Stimulated activated CD8-positive, alpha-beta memory T cell treated with anti-CD3 and anti-CD28 coated beads, Interleukin-4, amount 100 ng/mL, for 24 hours (primary cell): ENCODE measurements around the gene PANK1.

Experiments used
- DNase-seq: peaks from one replicate; pipeline ENCODE4 v3.0.0-alpha.2; 2020; ENCODE audit warnings: low read depth

PANK1 gene

GRCh38 chr10:89644967-89645741 is at the start of gene PANK1:
Gene PANK1, minus strand, starts transcription at chr10:89645242. Its CDS starts 351 bp downstream, at chr10:89644891.
- peak; percentile 58 for DNase-seq

DNA sequence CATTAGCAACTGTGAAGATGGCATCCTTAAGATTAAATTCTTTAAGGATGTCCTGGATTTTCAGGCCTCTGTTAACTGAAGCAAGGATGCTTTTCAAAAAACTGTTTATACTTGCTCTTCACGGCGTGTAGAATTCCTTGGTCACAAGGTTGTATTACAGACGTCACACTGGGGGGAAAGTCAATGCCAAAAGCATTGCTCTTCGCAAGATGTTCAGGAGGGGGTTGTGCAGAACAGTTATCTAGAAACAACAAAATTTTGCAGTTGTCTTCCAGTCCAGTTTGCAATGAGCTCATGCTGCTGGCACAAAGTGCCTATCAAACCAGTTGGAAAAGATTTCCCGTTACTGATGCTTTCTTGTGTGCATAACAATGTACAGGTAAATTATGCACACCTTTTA is 48.1 kb upstream of the PANK1 start:
- no peak for DNase-seq

DNA sequence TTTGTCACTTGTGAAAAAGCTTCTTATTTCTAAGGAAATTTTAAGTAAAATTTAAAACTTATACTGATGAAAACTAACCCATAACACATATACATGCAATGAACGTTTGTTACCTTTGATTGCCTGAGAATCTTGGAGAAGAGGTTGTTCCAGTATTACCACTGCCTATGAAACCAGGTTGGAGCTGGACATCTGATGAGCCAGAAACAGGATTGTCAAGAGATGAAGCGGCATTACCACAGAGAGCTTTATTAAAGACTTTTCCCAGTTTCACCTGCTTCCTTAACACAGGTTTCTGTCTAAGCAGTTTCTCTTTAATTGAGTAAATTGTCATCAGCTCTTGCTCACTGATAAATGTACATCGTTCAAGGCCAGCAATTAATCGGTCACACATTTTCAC is 47.4 kb upstream of the PANK1 start:
- no peak for DNase-seq

DNA sequence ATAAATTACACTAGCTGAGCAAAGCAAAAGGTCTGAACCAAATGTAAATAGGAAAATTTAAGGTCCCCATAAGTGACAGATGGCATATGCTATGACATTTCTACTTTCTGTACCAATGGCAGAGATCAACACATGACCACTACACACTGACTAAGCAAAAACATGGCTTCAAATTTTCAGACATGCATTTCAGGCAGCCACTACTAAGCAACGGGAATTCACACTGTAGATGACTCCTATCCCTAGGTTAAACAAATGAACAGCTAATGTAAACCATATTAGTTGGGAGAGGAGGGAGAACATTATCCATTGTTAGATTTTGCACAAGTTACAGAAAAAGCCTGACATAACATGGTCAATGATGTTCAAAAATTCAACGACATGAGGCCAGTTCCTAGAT is 45.0 kb upstream of the PANK1 start:
- DNase-seq = no peak

DNA sequence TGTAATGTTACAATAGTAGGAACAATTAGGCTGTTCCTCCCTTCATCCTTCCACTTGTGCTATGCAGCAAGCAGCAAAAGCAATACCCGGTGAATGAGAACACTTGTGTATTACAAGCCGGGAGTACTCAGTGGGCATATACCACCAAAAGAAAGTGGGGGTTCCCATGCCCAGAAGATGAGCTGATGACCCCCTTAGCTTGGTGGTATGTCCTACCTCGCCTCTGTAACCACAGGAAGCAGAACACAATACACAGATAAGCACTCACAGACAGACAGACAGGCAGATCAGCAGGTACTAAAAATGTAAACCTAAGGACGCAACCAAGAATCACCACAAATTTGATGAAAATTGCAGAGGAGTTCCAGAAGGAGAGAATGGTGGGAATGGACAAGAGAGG is 40.9 kb upstream of the PANK1 start:
- DNase-seq = no peak

- no peak for DNase-seq
Measured at GRCh38 chr10:89684604-89685003, 39.6 kb upstream of the PANK1 start.

DNA sequence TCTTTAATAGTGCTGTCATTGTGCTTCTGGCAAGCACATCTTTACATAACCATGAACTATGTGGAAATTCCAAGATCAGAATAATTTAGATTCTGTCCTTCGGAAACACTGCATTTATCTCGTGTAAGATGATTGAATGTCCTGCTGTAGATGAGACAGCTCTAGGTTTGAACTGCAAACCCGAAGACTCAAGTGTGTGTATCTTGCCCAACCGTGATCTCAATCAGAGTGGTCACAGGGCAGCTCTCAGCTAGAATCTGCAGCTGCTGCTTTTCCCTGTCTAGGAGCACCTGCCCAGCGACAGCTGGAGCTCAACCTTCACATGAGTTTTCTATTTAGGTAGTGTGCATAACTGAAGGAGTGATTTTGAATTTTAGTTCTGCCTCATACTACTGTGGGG is 38.8 kb upstream of the PANK1 start:
- no peak for DNase-seq

- no peak for DNase-seq
Measured at GRCh38 chr10:89679986-89680385, 34.9 kb upstream of the PANK1 start.

GRCh38 chr10:89677341-89677740 is 32.3 kb upstream of the PANK1 start:
- DNase-seq = no peak

DNA sequence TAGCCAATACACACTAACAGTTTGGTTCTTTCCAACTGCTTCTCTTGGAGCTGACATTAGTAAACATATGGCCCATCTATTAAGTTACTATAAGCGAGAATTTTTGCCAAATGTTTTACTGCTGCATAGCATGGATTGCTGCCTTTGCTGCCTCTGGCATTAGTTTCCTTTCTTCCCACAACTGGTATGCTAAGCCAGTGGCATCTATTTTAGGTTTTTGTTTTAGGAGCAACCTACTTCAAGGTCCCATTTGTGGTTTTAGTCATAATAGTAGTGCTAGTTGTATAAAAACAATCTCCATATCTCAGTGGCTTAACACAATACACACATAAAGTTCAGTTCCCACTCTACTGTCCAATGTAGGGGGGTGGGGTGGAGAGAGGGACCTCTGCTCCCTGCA is 25.9 kb upstream of the PANK1 start:
- DNase-seq = no peak

DNA sequence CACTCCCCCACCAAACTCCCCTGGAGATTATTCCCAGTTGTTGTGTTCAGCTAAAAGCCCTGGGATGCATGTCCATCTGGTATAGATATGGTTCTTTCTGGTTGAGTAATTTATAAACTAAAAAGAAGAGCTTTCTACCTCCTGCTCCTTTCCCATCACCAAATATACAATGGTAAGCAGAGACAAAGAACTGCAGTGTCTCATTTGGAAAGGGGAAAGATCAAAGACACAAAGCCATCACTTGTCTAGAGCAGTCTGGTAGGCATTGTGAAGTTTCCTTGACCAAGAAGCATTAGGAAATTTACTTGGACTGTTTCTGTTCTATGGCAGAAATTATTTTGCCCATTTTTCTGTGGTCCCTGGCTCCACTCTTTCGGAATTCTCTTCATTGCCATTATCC is 24.9 kb upstream of the PANK1 start:
- DNase-seq = no peak

- DNase-seq = no peak
Measured at GRCh38 chr10:89668386-89669071, 23.5 kb upstream of the PANK1 start.

DNA sequence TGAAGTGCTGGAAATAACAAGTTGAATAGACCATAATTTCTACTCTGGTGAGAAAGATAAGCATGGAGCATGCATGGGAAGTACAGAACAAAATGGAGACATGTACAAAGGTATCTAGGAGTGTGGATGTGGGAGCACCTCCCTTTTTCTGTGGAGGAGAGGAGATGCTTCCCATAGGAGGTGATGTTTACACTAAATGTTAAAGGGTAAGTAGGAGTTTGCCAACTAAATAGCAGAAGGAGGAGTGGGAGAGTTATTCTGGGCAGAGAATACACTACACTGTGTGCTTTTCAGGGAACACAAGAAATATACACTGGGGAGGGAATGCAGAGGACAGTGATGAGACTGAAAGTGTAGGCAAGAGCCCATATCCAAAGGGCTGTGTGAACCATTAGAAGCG is 21.1 kb upstream of the PANK1 start:
- DNase-seq = no peak

DNA sequence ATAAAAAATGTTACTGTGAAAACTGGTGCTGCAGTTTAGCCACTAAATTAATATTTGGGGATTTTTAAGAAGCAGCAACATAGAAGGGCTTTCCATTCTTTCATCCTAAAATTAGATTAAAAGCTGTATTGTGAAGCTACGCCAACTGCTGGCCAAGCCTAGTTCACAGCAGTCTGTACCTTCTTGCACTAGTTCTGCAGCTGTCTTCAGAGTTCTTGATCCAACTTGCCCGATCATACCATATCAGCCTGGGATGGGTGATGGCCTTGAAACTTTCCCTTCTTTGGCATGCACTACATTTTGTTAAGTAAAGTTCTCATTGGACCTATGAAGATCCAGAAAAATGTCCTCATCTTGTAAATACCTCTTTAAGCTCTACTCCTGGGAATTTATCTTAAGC is 20.3 kb upstream of the PANK1 start:
- no peak for DNase-seq

DNA sequence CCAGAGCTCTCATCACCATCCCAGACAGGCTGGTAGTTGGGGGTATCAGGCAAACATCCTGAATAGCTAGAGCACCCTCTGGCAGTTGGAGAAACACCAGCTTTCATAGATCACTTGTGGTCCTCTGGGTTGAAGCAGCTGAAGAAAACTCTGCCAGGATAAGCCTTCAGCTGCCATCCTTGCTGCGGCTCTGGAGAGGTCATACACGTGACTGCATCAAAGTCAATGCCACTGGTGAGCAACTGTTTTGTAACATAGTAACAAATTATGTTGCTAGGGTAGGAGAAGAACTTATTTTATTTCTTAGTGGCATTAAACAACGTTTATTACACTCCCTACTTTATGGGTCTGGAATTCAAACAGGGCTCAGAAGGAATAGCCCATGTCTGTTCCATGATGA is 19.2 kb upstream of the PANK1 start:
- DNase-seq = no peak

DNA sequence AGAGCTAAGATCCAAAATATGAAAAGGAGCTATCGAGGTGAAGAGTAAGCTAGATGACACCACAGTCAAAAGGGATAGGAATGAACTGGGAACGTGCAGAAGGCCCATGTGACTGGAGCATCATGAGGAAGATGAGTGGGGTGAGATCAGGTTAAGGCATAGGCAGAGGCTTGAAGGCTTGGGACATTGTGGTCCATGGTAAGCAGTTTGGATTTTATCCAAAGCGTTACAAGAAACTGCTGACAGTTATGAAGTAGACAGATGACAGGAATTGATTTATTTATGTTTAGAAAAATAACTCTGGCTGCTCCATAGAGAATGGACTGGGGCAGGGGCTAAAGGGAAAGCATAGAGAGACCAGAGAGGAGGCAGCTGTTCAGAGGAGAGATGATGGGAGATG is 18.1 kb upstream of the PANK1 start:
- DNase-seq = no peak

DNA sequence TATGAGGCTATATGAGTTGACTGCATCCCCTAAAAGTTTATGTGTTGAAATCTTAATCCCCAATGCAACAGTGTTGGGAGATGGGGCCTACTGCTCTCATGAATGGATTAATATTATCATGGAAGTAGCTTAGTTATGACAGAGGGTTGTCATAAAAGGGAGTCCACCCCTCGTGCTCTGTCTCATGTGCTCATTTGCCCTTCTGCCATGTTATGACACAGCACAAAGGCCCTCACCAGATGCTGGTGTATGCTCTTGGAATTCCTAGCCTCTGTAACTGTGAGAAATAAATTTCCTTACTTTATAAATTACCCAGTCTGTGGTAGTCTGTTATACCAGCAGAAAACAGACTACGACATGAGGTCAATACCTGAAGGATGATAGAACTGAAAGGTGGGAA is 17.6 kb upstream of the PANK1 start:
- DNase-seq = no peak

DNA sequence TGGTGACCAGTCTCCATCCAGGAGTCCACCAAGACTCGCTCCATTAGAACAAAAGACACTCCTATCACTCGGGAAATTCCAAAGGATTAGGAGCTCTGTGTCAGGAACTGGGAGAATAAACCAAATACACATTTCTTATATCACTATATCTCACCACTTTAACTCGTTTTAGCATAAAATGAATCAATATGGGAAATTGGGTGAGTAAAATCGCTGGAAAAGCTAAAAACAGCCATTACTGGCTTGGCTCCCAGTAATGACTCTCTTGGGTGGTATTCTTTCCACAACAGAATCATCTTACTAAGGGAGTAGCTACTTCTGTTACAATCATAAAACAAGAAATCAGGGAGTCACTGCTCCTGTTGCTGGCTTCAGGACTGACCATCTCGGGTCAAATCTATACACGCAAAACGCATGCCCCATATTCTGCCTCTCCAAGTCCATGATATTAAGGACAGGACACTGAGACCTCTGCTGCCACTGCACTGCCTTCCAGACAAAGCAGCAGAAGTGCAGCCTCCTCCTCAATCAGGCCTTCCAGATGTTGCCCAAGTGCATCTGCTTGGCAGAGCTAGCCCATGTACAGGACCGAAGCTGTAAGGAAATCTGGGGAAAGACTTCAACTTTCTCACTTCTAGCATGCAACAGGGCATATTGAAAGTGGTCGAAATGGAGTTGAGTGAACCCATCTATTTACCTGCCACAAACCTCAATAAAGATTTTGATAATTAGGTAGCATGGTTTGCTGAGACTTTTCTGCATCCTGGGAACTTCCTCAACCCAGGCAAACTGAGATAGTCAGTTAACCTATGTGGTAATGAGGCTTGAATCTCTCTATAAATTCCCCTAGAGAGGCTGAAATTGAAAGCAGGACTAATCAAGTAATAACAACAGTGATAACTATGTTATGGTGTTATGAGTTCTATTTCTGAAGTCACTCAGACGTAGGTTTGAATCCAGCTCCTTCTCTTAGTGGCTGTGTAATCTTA is 14.4 kb upstream of the PANK1 start:
- DNase-seq = no peak

- no peak for DNase-seq
Measured at GRCh38 chr10:89657302-89657701, 12.3 kb upstream of the PANK1 start.

GRCh38 chr10:89655722-89656121 is 10.7 kb upstream of the PANK1 start:
- DNase-seq = no peak

GRCh38 chr10:89653410-89653869 is 8.4 kb upstream of the PANK1 start:
- no peak for DNase-seq

DNA sequence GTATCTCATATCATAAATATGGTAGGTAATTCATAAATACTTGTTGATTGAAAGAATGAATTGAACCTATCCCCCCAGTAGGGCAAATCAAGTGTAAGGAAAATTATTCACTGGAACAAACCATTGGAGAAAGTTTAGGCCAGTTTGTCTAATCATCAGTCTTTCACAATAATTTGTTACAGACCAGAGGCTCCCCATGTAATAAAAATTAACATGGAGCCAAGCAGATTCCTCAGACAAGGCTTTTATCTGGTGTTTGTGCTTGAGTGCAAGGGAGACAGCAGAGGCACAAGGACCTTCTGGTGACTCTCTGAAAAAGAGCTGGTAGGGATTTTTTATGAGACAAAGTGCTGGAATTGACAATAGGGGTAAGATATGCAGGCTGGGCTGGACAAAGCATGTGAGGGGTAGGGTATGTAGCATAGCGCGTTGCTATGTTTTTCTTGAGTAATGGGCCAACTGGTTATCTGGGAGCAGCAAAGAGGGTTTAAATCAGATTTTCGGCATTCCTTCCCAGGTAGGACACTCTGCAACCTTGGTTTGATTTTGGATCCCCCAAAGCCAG is 7.8 kb upstream of the PANK1 start:
- DNase-seq = no peak
